NCI-H1694 (cell line): Measurements from ENCODE around the gene TTC28.

ENCODE experiments used
- DNase-seq: peaks from one replicate; lab custom pipeline; 2025; lab: John Stamatoyannopoulos, UW

Gene TTC28

GRCh38 chr22:28019881-28020861, 659.5 kb downstream of the TTC28 start:
- peak; percentile 58 for DNase-seq

DNA sequence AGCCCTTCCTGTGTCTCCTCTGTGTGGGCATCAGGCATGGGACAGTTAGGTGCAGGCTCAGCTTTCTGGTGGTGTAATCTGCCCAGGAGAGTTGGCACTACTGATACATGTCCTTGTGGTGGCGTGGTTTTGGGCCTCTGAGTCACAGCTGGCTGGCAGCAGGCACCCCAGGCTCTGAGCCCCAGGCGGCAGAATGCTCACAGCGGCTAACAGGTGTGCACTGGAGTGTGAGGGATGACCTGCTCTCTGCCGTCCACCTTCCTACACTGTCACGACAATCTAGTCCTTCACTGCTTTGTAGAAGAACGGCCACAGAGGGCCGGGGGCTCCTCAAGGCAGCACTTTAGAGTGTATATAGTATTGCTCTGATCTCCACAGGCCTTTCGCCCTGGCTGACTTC, 660.3 kb downstream of the TTC28 start:
- no peak for DNase-seq

DNA sequence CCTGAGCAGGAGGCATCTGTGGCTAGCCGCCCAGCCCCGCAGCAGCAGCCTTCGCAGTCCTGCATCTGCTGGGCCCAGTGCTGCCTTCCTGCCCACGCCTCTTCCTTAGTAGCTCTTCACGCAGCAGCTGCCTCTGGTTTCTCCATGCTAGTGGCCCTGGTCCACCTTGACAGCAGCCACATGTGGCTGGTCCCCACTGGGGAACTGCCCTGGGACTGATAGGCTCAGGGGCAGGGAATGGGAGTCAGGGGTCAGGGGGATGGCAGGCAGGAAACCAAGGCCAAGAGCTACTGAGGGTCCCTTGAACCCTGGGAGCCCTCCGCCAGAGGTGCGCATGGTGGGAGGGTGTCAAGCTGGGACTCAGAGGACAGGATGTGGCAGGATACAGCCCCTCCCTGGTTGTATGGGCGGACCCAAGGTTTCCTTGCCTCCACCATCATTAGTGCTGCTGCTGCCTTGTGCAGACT, 661.1 kb downstream of the TTC28 start:
- DNase-seq = no peak

DNA sequence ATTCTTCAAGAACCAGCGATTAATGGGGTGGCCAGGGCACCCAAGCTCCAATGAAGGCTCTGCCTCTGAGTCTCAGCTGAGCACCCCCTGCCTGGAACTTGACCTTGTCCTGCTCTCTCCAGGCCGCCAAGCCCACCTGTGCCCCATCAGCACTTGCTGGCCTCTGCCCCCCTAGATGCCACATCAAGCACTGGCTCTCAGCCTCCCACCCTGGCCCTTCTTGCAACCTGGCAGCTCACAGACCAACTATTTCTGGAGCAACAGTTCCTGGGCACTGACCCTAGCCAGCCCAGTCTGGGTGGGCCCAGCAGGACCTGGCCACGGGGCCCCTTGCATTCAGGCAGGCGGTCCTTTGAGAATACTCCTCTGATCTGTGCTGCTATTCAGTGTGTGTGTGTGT, 661.8 kb downstream of the TTC28 start:
- no peak for DNase-seq

DNA sequence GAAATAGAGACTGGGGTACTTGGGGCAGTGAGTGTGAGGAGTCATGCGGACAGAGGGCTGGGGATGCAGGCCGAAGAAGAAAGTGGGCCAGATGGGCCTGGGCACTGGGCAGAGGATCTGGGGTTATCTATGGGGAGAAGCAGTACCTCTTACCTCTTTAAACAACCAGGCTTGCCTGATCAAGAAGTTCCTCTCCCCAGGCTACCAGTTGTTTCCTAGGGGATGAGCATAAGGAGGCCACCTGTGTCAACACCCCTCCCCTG, 662.2 kb downstream of the TTC28 start:
- DNase-seq = no peak

DNA sequence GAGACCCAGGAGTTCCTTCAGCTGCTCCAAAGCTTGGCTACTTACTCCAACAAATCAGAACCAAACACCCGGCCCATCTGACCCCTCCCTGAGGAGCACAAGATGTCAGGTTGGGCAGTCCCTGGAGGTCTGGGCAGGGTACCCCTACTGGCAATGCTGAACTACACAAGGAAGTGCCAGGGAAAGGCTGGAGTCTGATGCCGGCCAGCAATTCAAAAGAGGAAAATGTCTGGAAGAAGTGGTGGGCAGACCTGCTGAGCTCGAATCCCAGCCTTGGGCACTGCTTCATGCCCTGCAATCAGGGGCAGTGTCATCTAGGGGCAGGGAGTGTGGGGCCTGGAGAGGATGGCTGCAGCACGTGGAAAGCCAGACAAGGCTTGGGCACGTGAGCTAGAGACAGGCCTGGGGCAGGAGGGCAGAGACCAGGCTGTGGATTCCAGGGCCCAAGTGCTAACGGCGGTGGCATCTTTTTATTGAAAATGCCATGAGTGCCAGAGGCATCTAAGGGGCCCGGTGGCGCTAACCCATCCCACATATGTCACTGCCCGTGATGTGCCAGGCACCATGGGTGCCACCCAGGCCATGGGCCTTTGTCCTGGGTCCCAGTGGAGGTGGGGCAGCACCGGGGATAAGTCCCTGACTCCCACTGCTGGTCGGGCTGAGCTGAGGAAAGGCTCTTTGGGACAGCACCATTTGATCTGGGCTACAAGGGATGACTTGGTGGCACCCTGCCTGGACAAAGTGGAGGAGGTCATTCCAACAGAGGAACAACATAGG, 662.7 kb downstream of the TTC28 start:
- no peak for DNase-seq

DNA sequence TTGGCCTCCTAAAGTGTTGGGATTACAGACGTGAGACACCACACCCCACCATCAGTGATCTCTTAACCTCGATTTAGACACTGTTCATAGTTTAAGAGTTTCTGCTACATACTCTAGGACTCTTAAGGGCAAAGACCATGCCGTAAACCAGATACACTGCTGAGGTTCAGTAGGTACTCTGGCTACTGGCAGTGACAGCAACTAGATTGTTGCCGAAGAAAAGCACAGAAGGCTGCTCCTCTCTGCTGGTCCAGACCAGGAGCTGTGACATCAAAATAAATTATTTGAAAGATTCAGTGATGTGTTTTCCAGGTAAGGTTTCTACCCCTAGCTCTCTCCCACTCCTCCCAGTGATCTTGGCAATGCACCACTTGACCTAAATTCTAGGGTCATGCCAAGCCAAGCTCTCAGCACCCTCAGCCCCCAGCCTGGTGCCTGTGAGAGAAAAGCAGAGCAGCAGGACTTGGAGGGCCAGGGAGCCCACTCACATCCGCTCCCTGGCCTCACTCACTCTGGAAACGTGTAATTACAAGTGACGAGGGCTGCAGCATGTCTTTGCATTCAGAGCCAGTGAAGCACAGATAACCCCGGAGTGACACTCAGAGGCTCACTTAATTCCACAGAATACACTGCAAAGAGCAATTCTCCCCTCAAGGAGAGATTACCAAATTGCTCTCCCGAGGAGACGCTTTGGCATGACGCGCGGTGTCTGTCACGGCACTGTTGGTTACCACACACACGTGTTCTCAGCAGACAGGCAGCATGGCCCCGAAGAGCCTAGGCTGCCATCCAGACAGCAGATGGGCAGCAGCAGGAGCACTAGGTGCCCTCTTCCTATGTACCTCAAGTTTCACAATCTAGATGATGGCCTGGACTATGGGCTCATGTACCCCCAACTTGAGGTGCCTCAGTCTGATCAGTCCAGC, 663.7 kb downstream of the TTC28 start:
- no peak for DNase-seq

DNA sequence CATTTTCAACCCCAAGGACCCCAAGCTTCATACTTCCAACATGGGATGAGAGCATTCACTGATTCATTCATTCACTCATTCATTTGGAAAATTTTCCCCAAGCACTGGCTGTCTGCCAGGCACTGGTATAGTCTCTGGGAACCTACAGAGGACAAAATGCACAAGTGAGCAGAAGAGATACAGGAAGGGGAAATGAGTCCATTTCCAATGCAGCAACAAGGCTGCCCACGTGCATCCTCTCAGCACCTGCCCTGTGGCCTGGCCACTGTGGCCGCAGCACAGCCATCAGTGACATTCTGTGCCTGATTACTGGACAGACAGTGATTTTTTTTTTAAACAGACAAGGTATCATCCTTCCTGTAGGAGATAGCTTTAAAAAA, 664.6 kb downstream of the TTC28 start:
- no peak for DNase-seq

DNA sequence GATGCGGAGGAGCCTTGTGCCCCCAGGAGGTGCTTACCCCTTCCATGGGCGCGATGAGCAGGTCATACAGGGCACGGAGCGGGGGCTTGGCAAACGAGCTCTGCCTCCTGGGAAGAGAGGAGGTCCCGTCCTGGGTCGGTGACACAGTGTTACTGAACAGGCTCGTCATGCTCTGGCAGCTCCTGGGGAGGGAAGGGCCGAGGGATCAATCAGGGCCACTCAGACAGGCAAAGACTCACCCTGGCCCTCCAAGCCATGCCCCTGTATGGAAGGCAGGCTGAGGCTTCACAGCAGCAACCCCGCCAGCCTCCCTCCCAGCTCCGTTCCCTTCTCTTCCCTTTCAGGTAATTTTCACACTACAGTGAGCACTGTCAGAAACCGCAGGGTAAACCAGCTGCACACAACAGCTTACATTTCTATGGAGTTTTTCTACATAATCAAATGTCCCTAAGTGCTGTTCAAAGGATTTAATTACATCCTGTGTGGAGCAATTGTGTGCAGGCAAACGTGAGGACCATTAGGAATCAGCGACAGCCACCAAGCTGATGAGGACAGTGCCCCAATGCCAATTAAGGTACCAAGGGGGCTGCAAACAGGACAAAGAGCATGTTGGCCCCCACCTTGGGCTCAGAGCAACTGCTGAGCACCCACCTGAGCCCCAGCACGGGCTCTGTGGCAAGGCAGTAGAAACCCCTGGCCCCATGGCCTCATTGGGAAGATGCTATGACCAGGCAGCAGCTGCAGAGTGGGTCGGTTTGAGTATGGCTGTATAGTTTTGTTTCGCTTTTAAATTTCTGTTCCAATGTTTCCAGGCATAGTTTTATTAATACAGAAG, 665.2 kb downstream of the TTC28 start:
- DNase-seq = no peak

DNA sequence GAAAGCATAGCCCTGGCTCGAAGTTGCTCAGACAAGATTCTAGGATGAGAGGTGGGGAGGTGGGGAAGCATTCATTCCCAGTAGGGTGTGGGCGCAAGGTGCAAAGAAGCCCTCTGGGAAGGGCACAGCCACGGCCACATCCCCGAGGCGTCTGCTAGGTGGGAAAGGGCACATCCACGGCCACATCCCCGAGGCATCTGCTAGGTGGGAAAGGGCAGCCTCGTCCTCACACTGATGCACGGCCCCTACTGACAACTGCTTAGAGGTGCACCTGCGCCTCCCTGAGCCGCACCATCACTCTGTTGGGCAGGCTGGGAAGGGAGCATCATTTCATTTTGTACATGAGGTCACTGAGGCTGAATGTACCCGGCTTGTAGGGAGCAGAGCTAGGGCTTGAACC, 666.0 kb downstream of the TTC28 start:
- no peak for DNase-seq

DNA sequence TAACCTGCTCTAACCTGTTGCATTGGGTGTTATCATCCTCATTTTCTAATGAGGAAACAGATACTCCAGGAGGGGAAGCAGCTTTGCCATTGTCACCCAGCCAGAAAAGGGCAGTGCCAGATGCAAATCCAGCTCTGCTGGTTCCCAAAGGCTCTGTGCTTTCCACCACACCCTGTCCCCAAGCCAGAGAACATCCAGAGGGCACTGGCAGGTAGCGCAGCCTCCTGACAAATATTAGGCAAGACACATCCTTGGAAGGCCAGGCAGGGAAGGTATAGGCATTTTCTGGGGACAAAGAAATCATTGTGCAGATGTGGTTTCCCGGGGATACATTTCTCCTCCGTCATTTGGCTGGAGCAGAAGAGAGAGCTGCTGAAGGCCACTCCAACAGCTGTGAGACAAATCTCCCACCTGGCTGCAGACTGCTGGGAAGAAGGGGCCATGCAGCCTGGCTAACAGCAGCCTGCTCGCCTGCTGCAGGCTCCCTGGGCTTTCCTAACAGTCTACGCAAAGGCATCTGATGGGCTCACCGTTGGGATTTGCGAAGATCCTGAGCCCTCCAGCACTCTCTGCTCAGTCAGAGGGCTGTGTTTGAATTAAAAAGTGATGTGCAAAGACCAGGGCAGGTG, 666.7 kb downstream of the TTC28 start:
- DNase-seq = no peak

DNA sequence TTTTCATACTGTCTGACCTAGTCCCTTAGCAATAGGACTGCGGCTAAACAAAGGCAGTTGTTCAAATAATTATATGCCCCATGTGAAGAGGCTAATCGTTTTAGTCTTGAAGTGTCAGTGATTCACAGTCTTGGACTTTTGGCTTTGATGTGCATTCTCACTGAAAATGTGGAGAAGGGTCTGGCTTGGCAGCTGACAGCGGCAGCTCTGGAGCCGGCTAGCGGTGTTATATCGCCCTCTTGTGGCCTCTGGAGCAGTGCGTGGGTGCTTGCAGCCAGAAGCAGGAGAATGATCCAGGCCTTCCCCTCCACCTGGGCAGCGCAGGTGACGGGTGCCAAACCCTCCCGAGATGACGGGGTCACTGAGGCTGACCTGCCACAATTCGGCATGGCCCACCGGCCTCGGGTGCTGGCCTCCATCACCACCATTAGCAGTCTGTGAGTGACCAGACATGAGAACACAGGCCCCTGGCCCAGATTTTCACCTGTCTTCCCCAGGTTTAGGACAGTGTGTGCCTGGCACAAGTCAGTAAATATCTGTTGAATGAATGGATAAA, 670.3 kb downstream of the TTC28 start:
- peak; percentile 63 for DNase-seq

- no peak for DNase-seq
These were observed 671.0 kb downstream of the TTC28 start for GRCh38 chr22:28008649-28009048.

- no peak for DNase-seq
These were observed 671.6 kb downstream of the TTC28 start for GRCh38 chr22:28008056-28008455.

DNA sequence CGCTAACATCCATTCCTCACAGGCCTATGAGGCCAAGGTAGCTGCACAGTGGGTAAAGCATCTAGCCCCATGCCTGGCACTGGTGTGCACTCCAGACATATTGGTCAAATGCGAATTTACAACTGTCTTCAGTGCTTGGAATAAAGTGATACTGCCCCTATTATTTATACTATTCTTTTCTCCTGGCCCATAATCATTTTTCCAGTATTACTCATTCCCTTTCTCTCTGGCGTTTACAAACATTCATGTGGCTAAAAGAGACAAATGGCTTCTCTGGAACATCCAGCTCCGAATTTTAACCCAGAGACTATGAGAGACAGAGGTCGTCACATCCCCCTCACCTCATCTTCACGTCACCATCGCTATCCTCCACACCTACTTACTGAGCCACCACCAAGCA, 673.4 kb downstream of the TTC28 start:
- no peak for DNase-seq

DNA sequence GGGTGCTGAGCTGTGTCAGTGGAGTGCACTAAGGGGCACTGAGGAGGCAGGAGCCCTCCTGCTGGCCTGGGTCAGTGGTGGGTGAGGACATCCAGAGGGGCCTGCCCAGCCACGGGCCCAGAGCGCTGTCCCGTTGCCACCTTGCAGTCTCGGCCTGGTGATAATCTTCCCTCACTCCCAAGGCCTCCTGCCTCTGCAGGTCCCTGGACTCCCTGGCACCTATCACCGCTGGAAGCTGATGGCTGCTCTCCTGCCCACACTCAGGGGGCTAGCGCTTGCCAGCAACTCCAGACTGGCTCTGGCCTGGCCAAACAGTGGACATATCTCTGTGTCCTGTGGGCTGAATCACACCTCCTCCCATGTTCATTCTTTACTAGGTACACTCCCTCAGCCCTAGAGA, 674.1 kb downstream of the TTC28 start:
- no peak for DNase-seq

DNA sequence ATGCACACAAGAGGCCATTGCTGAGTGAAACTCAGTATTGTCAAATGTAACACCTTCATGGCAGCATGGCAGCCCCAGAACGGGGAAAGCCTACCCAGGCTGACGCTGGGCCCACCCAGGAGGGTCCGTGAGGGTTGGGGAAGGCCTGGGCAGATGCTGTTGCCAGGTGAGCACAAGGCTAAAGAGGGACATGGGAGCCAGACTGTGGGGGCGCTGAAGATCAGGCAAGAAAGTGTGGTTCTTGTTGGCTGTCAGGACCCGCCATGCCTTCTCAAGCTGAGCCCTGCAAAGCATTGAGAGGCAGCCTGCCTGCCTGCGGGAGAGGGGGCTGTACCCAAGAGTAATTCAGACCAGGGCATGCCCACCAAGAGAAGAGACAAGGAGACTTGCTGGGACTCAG, 675.6 kb downstream of the TTC28 start:
- no peak for DNase-seq

- no peak for DNase-seq
These were observed 676.6 kb downstream of the TTC28 start for GRCh38 chr22:28002863-28003565.

- DNase-seq = no peak
These were observed 677.4 kb downstream of the TTC28 start for GRCh38 chr22:28002181-28002700.
